ENCODE results near the gene LGALS4.

The LGALS4 gene

DNA sequence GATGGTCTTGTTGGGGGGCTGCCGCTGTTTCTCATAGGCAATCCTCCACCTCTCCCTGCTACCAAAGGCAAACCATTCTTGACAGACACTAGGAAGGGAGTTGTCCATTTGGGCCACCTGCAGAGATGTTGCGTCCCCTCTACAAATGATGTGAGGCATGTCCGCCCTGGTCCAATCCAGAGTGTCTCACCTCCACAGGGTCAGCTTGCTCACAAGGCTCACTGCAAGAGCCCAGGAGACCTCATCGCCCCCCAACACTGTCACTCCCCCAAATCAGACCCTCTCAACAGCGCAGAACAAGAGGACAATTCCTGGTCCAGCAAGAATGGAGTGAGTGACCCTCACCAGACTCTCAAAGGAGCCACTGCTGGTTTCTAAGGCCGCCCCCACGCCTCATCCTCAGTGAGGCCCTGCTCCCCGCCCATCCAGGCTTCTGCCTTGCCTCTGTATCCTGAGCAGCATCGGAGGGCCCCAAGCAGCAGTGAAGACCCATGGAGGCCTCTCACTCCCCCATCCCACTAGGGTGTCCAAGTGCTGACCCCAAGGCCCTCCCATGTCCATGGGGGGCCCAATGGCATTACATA lies 30.5 kb upstream of the LGALS4 start:
- H3K27me3 ChIP-seq (replicated peaks) = no peaks in the 10 kb centered on the region
- no peak for DNase-seq
- TF ChIP-seq, protein P1, sequence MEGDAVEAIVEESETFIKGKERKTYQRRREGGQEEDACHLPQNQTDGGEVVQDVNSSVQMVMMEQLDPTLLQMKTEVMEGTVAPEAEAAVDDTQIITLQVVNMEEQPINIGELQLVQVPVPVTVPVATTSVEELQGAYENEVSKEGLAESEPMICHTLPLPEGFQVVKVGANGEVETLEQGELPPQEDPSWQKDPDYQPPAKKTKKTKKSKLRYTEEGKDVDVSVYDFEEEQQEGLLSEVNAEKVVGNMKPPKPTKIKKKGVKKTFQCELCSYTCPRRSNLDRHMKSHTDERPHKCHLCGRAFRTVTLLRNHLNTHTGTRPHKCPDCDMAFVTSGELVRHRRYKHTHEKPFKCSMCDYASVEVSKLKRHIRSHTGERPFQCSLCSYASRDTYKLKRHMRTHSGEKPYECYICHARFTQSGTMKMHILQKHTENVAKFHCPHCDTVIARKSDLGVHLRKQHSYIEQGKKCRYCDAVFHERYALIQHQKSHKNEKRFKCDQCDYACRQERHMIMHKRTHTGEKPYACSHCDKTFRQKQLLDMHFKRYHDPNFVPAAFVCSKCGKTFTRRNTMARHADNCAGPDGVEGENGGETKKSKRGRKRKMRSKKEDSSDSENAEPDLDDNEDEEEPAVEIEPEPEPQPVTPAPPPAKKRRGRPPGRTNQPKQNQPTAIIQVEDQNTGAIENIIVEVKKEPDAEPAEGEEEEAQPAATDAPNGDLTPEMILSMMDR (IDR thresholded peaks at IDR 0.05; ENCODE audit: low read depth, low read length, missing control alignments) = no peak
- no peak overlapping the region for H3K4me3 ChIP-seq (ENCODE audit: low read depth, low read length)
- in situ Hi-C loops (cut with HindIII; ENCODE audit: low pct_ligation_motif_present, low sequenced_read_pairs) = no loop called here
- no peak overlapping the region for H3K27ac ChIP-seq
- peaks cover 90% of the 10 kb centered on the region for H3K36me3 ChIP-seq (replicated peaks)

DNA sequence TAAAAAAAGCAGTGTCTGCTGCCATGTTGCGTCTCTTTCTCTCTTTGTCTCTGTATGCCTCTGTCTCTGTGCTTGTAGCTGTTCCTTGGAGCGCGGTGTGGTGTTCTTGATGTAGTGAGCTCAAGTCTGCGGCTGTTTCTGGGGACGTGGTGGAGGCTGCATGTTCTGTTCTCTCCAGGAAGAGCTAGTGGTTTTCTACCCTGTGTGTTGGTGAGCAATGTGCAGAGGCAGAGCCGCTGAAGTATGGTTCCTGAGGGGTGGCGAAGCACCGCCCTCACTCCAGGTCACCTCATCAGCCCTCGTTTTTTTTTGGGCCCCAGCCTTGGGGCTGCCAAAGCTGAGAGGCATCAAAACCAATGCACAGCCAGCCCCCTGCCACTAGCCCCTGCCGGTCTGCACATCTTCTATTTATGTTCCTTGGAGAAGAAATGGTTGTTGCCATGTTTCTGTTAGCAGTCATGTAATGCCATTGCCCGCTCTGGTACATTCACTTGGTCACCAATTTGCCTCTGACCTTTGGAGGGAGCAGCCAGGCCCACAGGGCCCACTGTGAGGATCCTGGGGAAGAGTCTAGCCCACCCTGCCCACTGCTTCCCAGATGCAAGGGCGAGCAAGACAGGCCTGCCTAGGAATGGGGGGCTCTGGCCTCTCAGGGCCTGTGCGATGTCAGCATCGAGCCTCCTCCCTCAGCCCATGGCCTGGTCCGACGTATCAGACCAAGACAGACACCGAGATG lies 29.9 kb upstream of the LGALS4 start:
- TF ChIP-seq, protein P1 (IDR thresholded peaks at IDR 0.05; ENCODE audit: low read depth, low read length, missing control alignments) = no peak
- Histone ChIP-seq H3K27me3 (replicated peaks) (no peaks in the 10 kb centered on the region), H3K27ac (no peak overlapping the region), H3K4me3 (ENCODE audit: low read depth, low read length) (no peak overlapping the region), H3K36me3 (replicated peaks) (peaks cover 96% of the 10 kb centered on the region)
- no peak for DNase-seq
- in situ Hi-C loops (cut with HindIII; ENCODE audit: low pct_ligation_motif_present, low sequenced_read_pairs) = no loop called here

DNA sequence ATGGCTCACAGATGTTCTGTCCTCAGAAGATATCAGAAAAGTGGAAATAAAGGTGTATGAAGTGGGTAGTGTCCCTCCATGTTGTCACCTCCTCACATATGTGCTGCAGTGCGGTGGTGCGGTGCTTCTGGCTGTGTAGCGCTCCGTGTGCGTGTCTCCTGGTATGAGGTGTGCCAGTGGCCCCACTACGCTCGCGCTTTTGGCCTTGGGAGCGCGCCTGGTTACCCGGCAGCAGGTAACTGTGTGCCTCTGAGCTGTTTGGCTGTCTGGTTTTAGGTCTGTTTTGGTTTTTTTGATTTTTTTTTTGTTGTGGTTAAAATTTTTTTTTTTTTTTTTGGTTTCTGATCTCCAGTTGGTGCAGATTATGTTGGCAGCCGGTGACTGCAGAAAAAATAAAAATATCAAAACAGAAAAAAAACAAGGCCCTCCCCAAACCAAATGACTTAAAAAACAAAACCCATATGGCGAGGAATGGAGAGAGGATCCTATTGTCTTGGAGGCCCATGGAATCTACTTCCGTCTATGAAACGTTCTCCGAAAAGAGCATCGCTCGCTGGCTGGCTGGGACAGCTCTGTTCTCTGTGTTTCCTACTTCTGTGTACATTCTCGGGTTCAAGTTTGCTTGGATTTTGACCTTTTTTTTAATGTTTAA lies 29.2 kb upstream of the LGALS4 start:
- TF ChIP-seq, protein P1 (IDR thresholded peaks at IDR 0.05; ENCODE audit: low read depth, low read length, missing control alignments) = no peak
- Histone ChIP-seq H3K36me3 (replicated peaks) (peaks cover 96% of the 10 kb centered on the region), H3K27me3 (replicated peaks) (no peaks in the 10 kb centered on the region), H3K4me3 (ENCODE audit: low read depth, low read length) (no peak overlapping the region), H3K27ac (no peak overlapping the region)
- DNase-seq = no peak
- in situ Hi-C loops (cut with HindIII; ENCODE audit: low pct_ligation_motif_present, low sequenced_read_pairs) = no loop called here

DNA sequence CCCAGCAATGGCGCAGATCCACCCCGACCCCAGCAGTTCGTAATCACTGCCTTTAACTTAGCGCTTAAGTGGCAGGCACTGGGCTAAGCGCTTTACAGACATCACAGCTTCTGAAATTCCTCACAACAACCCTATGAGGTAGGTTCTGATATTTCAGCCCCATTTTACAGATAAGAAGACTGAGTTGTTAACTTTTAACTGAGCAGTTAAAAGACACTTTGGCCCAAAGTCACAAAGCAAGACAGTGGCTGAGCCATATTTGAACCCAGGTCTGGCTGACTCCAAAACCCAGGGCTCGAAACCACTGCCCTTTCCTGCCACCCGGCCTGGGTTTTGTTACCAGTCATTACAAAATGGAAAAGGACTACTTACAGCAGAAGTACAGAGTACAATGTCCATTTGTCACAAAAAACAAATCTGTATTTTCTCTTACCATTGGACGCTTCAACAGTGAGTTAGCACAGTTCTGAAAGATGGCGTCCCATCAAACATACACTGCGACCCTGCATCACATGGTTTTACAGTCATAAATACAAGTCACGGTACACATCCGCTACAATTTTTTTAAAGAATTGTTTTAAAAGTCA lies 28.5 kb upstream of the LGALS4 start:
- no peaks in the 10 kb centered on the region for H3K27me3 ChIP-seq (replicated peaks)
- TF ChIP-seq, protein P1 (IDR thresholded peaks at IDR 0.05; ENCODE audit: low read depth, low read length, missing control alignments) = no peak
- no peak overlapping the region for H3K27ac ChIP-seq
- DNase-seq = no peak
- in situ Hi-C loops (cut with HindIII; ENCODE audit: low pct_ligation_motif_present, low sequenced_read_pairs) = no loop called here
- no peak overlapping the region for H3K4me3 ChIP-seq (ENCODE audit: low read depth, low read length)
- peaks cover 93% of the 10 kb centered on the region for H3K36me3 ChIP-seq (replicated peaks)

DNA sequence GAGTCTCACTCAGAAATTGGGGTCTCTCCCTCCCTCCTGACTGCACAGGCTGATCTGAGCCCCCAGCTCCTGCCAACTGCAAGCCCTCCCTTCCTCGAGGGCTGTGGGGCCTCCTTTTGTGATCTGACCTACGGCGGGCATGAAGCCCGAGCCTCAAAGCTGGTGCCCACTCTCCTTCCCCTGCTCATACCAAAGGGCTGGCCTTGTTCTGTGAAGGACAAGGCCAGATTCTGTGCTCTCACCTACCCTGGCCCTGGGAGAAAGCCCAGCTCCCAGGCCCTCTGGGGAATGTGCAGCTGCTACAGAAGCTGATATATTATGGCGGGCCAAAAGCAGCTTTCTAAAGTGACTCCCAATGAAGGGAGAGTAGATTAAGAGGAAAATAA lies 27.8 kb upstream of the LGALS4 start:
- in situ Hi-C loops (cut with HindIII; ENCODE audit: low pct_ligation_motif_present, low sequenced_read_pairs) = no loop called here
- no peak for DNase-seq
- Histone ChIP-seq H3K36me3 (replicated peaks) (peaks cover 93% of the 10 kb centered on the region), H3K27ac (no peak overlapping the region), H3K4me3 (ENCODE audit: low read depth, low read length) (no peak overlapping the region), H3K27me3 (replicated peaks) (no peaks in the 10 kb centered on the region)
- TF ChIP-seq, protein P1 (IDR thresholded peaks at IDR 0.05; ENCODE audit: low read depth, low read length, missing control alignments) = no peak
